ENCODE measurements around the gene FGF14. TPM values are rescaled to one million over a fixed set of nuclear protein-coding genes. Genes with fewer than 3 reads are reported as not detected.

FGF14 gene
- total RNA-seq, 1 donor from 2014 or later, result 0.06 TPM

- no peak overlapping the region for H3K4me3 ChIP-seq (ENCODE audit: low read depth, low read length)
- no peak for DNase-seq (ENCODE audit: low read depth)
- no peak for TF ChIP-seq CTCF (conservative IDR thresholded peaks at IDR 0.05; ENCODE audit: low read depth, low read length)
Measured at GRCh38 chr13:101930331-101930730, 471.5 kb downstream of the FGF14 start.

GRCh38 chr13:101925731-101926130 lies 476.1 kb downstream of the FGF14 start:
- no peak overlapping the region for H3K4me3 ChIP-seq (ENCODE audit: low read depth, low read length)
- TF ChIP-seq CTCF (conservative IDR thresholded peaks at IDR 0.05; ENCODE audit: low read depth, low read length), result no peak
- DNase-seq (ENCODE audit: low read depth), result no peak

GRCh38 chr13:101919541-101920181 lies 482.2 kb downstream of the FGF14 start:
- no peak for TF ChIP-seq CTCF (conservative IDR thresholded peaks at IDR 0.05; ENCODE audit: low read depth, low read length)
- no peak for DNase-seq (ENCODE audit: low read depth)
- H3K4me3 ChIP-seq (ENCODE audit: low read depth, low read length), result peak overlapping the region; percentile 25

- no peak for TF ChIP-seq CTCF (conservative IDR thresholded peaks at IDR 0.05; ENCODE audit: low read depth, low read length)
- DNase-seq (ENCODE audit: low read depth), result no peak
- H3K4me3 ChIP-seq (ENCODE audit: low read depth, low read length), result peak overlapping the region; percentile 14
Measured at GRCh38 chr13:101917833-101918661, 483.8 kb downstream of the FGF14 start.

- H3K4me3 ChIP-seq (ENCODE audit: low read depth, low read length), result no peak overlapping the region
- DNase-seq (ENCODE audit: low read depth), result no peak
- TF ChIP-seq CTCF (conservative IDR thresholded peaks at IDR 0.05; ENCODE audit: low read depth, low read length), result no peak
Measured at GRCh38 chr13:101917475-101917810, 484.4 kb downstream of the FGF14 start.

- H3K4me3 ChIP-seq (ENCODE audit: low read depth, low read length), result no peak overlapping the region
- no peak for DNase-seq (ENCODE audit: low read depth)
- TF ChIP-seq CTCF (conservative IDR thresholded peaks at IDR 0.05; ENCODE audit: low read depth, low read length), result no peak
Measured at GRCh38 chr13:101916775-101917474, 484.9 kb downstream of the FGF14 start.
